HG03457 (cell line): ENCODE results near the gene ZCWPW2.

Experiments used
- ATAC-seq: cut with Tn5 transposase; IDR thresholded peaks from one replicate; pipeline ENCODE4 v1.9.1; 2021; ENCODE audit warnings: moderate number of reproducible peaks; ENCODE audit not compliant: unreplicated experiment

ZCWPW2 gene

DNA sequence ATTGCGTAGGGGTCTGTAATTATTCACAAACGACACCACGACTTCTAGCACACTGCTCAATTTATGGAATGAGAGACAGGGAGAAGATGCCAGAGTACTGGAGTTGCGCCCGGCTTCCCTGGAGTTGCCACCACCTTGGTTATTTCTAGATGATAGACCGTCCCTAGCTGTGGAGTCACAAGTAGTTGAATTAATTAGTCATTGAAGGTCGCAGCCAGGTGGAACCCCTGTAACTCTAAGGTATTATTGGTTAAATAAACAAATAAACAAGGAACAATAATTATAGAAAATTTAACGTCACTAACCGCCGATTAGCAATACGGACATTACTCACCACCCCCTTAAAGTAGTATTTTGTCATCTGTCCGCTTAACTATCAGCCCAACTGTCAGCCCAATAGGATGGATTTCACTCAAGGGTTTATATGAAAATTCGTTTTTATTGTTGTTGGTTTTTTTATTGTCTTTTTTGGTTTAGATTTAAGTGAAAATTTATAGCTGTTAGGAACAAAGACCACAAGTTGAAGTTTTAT is 1.0 kb downstream of the ZCWPW2 start:
- ATAC-seq, result no peak

DNA sequence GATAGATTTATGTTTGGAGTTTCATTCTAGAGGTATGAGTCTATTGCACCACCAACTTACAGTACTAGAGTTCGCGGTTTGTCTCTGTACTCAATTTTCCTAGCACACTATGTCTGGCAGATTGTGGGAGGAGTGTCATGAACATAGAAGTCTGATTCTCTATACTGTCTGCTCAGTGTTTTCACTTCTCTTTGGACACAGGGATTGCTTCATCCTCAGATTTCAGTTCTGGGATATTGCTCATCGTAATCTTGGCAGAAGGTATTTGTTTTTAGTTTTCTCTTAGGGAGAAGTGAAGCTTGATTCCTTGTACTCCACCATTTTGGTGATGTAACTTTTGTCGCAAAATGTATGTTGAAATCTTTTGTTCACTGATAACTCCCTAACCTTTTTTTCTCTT is 27.9 kb downstream of the ZCWPW2 start:
- no peak for ATAC-seq

DNA sequence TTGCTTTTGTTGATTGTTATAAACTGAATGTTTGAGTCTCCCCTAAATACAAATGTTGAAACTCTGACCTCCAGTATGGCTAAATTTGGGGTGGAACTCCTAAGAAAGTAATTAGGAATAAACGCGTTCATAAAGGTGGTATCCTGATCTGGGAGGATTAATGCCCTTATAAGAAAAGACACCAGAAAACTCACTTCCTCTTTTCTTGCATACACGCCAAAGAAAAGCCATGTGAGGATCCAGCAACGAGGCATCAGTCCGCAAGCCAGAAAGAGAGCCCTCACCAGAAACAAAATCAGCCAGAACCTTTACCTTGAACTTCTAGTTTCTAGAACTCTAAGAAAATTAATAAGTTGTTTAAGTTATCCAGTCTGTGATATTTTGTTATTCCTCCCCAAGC is 37.5 kb downstream of the ZCWPW2 start:
- ATAC-seq, result no peak

DNA sequence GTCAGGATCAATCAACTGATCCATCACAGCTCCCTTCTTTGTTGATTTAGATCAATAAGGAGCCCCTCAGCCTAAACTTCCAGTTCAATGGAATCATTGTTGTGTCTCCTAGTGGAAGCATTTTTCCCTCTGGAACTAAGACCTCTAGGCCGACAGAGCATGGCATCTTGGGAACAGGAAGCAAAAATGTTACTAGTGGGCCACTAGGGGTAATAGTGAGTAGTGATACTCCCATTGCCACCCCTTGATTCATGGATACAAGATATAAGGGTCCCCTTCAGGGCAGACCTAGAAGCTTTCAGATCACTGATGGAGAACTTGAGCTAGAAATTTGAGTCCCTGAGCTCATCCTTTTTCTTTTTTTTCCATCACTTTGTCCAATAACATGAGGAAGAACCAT is 40.5 kb downstream of the ZCWPW2 start:
- ATAC-seq, result no peak

DNA sequence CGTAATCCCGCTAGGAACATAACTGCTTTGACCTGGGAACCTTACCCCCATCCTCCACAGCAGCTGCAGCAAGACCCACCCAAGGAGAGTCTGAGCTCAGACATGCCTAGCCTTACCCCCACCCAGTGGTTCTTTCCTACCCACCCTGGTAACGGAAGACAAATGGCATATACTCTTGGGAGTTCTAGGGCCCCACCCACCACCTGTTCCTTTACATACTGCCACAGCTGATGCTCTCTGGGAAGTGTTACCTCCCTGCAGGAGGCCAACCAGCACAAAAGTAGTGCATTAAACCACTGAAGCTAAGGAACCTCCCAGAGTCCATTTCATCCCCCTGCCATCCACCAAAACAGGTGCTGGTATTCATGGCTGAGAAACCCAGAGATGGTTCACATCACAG is 50.7 kb downstream of the ZCWPW2 start:
- no peak for ATAC-seq

DNA sequence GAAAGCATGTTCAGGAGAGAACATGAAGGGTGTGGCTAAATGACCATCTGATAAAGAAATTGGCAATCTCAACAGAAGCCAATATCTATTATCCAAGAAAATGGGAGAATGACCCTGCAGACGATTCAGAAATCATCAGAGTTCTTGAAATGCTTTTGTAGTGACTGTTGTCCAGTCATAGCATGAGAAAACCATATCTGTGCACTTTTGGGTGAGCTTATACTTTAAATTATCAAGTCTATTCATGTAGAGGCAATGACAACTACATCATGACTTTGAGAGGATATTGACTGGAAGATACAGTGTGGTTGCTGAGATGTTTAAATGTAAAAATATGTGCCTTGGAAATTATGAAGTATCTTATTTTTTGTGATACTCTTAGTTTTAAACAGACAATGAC is 57.7 kb downstream of the ZCWPW2 start:
- ATAC-seq, result no peak

DNA sequence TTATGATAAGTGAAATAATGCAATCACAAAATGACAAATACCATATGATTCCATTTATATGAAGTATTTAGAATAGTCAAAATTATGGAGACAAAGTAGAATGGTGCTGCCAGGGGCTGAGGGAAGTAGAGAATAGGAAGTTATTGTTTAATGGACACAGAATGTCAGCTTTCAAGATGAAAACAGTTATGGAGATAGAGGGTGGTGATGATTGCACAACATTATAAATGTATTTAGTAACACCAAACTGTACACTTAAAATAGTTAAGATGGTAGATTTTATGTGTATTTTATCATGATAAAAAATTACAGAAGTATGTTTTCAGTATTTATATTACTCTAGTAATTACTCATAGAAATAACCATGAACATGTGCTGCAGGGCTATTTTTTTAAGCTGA is 100.9 kb downstream of the ZCWPW2 start:
- no peak for ATAC-seq

DNA sequence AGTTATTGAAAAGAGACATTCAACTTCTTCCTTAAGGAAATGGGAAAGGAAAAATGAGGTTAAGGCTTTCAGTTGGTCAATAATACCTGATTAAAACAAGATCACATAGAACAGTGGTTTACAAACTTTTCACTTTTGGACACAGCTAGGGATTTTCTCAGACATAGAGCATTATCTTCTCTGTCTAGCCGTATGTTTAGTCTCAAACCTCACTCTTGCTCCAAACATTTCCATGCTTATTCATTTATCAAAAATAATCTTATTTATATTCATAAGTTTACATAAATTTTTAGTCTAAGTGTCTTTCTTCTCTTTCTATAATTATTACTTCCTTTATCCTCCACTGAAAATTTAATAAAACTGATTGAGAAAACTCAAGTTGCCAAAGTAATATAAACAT is 114.3 kb downstream of the ZCWPW2 start:
- ATAC-seq, result no peak

DNA sequence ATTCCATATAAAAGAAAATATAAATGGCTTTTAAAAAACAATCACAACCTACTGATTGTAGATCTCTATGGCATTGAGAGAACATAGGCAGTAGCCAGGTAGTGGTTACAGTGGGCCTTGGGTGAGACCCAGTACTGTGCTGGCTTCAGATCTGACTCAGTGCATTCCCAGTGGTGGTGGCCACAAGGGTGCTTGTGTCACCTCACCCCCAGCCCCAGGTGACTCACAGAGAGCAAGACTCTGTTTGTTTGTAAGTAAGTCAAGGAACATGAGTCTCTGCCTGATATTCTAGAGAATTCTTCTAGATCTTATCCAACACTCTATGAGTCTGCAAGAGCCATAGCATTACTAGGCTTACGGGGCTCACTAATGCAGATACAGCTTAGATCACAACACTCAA is 118.9 kb downstream of the ZCWPW2 start:
- no peak for ATAC-seq

DNA sequence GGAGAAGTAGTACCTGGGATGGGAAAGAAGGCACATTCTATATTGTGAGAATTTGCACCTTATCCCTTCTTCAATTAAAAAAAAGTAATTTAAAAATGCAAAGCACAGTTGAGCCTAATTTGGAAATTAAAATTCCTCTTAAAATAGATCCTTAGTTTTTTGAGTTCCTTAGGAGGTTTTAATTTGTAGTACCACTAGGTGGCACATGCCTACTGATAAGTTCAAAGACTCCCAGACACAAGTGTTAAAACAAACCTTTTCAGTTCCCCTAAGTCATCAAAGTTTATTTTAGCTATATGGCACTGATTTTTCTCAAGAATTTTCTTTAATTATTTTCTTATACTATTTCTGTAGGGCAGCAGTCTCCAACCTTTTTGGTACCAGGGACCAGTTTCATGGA is 127.7 kb downstream of the ZCWPW2 start:
- ATAC-seq, result no peak

DNA sequence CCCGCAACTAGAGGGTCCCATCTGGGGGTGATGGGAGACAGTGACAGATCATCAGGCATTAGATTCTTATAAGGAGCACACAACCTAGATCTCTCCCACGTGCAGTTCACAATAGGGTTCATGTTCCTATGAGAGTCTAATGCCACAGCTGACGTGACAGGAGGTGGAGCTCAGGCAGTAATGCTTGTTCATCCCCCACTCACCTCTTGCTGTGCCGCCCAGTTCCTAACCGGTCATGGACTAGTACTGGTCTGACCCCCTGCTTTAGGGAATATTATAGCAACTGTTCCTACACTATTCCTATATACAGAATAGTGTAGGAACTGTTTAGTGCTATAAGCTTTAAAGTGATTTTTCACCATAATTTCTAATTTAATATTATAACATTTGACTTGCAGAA is 128.2 kb downstream of the ZCWPW2 start:
- no peak for ATAC-seq

DNA sequence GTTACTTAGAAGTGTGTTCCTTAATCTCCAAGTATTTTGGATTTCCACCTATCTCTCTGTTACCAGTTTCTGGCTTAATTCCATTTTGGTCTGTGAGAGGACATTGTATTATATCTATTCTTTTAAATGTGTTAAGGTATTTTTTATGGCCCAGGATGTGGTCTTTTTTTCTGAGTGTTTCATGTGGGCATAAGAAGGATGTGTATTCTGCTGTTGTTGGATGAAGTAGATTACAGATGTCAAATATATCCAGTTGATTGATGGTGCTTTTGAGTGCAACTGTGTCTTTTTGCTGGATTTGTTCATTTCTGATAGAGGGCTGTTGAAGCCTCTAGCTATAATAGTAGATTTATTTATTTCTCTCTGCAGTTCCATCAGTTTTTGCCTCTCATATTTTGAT is 136.6 kb downstream of the ZCWPW2 start:
- no peak for ATAC-seq

DNA sequence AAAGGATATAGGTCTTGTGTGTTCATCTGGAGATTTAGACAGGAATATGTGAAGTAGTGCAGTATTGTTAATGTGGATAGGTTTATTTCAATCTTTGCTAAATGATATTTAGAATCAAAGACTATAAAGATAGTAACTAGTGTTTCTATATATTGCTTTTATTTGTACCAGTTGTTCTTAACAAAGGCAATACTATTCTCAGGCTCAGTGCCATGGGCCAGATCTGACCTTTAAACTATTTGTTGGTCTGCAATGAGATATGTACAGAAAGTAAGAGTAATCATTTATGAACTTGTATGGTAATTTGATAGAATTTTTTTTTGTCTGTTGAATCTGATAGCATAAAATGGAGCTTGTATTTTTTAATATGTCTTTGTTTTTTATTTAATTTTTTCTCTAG is 146.8 kb downstream of the ZCWPW2 start:
- no peak for ATAC-seq

DNA sequence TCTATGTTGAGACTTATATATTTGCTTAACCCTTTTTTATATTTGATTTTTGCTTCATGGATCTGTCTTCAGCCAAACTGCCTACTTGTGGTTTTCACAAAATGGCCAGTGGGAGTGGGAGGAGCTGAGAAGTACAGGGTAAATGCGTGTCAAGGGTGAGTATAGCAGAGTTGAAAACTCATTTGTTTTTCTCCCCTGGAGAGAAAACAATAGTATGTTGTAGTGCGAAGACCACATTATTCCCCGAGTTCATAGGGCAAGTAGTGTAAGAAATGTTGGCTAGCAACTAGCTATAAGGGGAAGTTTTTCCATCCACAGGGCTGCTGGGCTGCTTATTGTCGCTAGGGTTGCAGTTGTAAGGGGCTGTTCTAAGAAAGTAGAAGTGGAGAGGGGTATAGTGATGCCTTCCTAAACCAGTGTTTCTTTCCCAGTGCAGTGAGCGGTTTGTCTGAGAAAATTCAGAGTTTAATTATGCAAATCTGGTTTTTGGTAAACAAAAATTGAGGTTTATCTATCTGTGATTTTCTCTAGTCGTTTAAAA is 153.9 kb downstream of the ZCWPW2 start:
- no peak for ATAC-seq

DNA sequence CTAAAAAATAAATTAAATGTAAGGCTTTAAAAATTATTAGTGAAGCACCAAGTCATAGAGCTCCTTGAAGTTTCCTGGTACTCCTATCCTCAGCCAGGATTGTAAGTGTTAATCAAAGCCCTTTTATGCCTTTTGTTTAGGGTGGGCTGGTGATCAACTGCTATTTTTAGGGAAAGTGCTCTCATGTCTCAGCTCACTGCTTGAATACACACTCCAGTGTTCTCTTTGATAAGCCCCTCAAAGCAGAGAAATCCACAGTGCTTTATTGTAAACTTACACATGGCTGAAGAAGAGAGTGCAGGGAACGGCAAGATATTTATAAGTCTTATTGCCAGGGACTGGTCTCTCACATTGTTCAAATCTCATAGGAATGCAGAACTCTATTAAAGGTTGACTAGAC is 156.5 kb downstream of the ZCWPW2 start:
- ATAC-seq, result no peak

DNA sequence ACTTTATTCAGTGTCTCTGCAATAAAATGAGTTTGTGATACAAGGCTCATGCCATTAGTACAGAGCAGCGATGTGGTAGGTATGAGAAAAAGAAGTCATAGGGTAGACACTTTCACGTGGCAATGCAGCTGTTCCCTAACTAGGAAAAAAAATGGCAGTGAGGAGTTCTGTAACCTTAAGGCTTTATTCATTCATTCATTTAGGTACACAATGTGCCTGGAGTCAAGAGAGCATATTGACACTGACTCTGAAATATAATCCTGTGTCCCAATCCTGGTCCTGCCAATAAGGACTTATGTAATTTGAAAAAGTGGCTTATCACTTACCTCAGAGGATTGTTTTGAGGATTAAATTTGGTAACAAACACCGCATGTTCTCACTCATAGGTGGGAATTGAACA is 173.1 kb downstream of the ZCWPW2 start:
- ATAC-seq, result no peak

DNA sequence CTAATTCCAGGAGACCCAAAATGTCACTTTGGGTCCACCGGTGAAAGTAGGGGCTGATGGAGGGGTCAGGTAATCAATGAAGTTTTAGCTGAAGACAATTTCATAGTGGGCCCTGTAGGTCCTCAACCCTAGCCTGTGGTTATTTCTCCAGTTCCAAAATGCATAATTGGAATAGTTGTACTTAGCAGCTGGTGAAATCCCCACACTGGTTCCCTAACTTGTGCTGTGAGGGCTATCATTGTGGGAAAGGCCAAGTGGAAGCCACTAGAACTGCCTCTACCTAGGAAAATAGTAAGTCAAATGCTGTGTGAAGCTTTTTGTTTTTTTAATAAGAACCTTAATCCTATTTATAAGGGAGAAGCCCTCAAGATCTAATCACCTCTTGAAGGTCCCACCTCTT is 193.8 kb downstream of the ZCWPW2 start:
- no peak for ATAC-seq

DNA sequence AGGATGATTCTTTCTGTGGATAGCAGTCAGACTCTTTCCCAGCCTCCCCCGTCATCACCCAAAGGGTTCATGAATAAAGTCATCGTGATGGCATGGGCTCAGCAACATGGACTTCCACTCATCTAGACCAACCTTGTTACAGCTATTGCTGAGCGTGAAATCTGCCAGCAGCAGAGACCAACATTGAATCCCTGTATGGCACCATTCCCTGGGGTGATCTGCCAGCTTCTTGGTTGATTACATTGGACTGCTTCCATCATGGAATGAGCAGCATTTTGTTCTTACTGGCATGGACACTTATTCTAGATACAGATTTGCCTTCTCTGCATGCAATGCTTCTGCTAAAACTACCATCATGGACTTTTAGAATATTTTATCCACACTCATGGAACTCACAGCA is 195.7 kb downstream of the ZCWPW2 start:
- ATAC-seq, result no peak

DNA sequence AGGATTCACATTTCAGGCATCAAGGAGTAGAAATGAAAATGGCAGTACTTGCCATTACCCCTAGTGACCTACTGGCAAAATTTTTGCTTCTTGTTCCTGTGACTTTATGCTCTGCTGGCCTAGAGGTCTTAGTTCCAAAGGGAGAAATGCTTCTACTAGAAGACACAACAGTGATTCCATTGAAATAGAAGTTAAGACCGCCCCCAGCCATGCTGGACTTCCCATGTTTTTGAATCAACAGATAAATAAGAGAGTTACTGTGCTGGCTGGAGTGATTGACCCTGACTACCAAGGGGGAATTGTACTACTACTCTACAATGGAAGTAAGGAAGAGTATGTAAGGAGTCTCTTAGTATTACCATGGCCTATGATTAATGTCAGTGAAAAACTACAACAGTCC is 196.3 kb downstream of the ZCWPW2 start:
- no peak for ATAC-seq

DNA sequence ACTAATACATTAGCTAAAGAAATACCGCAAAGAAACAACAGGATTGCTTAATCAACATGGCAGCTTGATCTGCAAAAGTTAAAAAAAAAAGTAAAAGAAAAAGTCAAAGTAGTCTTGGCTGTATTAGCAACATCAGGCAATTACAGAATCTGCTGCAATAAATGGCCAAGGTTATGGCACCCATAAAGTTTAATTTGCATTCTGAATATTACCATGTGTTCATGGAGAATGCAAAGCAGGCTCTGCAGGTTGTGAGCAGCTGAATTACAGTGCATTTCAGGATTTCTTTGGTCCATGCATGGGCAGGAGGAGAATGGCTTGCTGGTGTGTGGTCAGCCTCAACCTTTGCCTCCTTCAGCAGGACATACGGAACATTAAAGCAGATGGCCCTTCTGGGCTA is 199.2 kb downstream of the ZCWPW2 start:
- ATAC-seq, result no peak

DNA sequence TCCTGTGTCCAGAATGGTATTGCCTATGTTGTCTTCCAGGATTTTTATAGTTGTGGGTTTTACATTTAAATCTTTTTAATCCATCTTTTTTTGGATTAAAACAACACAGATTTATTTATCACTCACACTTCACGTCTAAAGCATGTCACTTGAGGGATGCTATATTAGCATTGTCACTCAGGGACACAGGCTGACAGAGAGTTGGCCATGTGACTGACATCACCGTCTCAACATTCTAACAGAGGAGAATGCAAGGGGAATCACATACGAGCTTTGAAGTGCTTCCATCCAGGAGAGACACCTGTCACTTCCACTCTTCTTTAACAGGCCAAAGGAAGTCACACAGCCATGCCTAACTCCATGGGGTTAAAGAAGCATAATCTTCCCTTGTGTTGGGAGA is 204.7 kb downstream of the ZCWPW2 start:
- no peak for ATAC-seq

DNA sequence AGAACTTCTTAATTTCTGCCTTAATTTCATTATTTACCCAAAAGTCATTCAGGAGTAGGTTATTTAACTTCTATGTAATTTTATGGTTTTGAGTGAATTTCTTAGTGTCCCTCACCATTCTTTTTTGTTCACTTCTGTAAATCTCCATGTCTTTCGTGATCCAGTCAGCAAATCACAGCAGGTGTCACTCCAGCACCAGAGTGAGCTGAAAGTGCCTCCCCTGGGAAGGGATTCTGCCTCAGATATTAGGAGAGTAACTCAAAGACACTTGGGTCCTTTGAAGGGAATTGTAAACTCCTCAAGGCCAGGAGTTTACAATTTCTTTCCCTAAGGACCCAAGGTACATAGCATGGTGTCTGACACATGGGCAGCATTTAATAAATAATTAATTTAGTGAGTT is 207.7 kb downstream of the ZCWPW2 start:
- ATAC-seq, result no peak

DNA sequence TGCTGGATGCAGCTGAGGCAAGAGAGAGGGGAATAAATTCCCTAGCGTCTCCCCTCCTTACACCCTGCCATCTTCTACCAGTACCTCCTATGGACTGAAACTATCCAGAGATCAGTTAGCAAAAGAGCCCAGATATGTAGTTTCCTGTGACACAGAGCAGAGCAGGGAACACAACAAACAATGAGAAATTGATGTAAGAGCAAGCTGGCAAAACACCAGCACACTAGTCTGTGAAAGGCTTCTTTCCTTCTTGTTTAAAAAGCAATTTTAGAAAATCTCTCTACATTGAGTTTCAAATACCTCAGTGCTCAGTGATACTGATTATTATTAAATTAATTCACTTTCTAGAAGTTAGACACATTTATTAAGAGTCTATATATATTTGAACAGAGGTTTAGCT is 215.7 kb downstream of the ZCWPW2 start:
- ATAC-seq, result no peak

DNA sequence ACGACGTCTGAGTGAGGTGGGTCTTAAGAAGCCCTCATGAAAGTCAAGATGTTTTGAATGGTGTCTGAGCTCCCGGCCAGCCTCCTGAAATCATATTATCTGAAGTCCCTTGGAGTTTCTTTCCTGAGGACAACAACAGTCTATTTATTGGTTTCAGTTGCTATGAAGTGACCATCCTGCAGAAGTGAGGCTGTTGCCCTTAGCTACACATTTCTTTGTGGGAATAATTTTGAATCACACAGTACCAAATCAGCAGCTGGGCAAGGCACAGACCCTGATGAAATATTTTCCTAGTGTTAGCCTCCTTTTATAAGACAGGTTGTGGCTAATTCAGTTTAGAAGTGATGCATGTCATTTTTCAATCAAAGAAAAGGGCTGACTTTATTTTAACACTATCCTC is 220.8 kb downstream of the ZCWPW2 start:
- ATAC-seq, result no peak
